Endodermal cell (in vitro differentiated cells): ENCODE data around the gene DCUN1D3. TPM values are rescaled to one million over a fixed set of nuclear protein-coding genes. Genes with fewer than 3 reads are reported as not detected.

ENCODE experiments used
- DNase-seq: peaks from one replicate; pipeline ENCODE4 v3.0.0-alpha.2; 2017
- H3K27ac ChIP-seq: 2 replicates; pipeline ENCODE4 v1.5.1; 2013; ENCODE audit warnings: mild to moderate bottlenecking, low read depth, low read length, moderate library complexity
- H3K27me3 ChIP-seq: 2 replicates; pipeline ENCODE4 v1.6.1; 2013; ENCODE audit warnings: mild to moderate bottlenecking, low read length, moderate library complexity; ENCODE audit not compliant: insufficient read depth, control insufficient read depth, poor library complexity, severe bottlenecking
- H3K36me3 ChIP-seq: 2 replicates; pipeline ENCODE4 v1.7.0; 2013; ENCODE audit warnings: mild to moderate bottlenecking, low read length, moderate library complexity; ENCODE audit not compliant: control insufficient read depth, insufficient read depth
- H3K4me1 ChIP-seq: one replicate; pipeline ENCODE4 v1.7.0; 2013; ENCODE audit warnings: low read length; ENCODE audit not compliant: control insufficient read depth, insufficient read depth
- H3K4me3 ChIP-seq: 2 replicates; pipeline ENCODE4 v1.5.1; 2013; ENCODE audit warnings: mild to moderate bottlenecking, low read length, moderate library complexity
- H3K9ac ChIP-seq: 2 replicates; pipeline ENCODE4 v1.6.1; 2013; ENCODE audit warnings: mild to moderate bottlenecking, low read length, moderate library complexity; ENCODE audit not compliant: poor library complexity, severe bottlenecking; ENCODE audit errors: extremely low read depth
- H3K9me3 ChIP-seq: 2 replicates; pipeline ENCODE4 v1.6.1; 2013; ENCODE audit warnings: mild to moderate bottlenecking, low read length, moderate library complexity; ENCODE audit not compliant: control insufficient read depth
- H3K27ac Mint-ChIP-seq: 2 replicates; pipeline ENCODE4 v1.8.0; 2020; ENCODE audit warnings: mixed read lengths
- H3K27me3 Mint-ChIP-seq: 2 replicates; pipeline ENCODE4 v1.8.0; 2021; ENCODE audit warnings: mild to moderate bottlenecking, mixed read lengths; ENCODE audit not compliant: insufficient read depth
- H3K36me3 Mint-ChIP-seq: 2 replicates; pipeline ENCODE4 v1.8.0; 2020; ENCODE audit warnings: low read depth, mixed read lengths
- H3K4me1 Mint-ChIP-seq: 2 replicates; pipeline ENCODE4 v1.8.0; 2020; ENCODE audit warnings: mixed read lengths
- H3K4me3 Mint-ChIP-seq: 2 replicates; pipeline ENCODE4 v1.8.0; 2020; ENCODE audit warnings: mild to moderate bottlenecking, moderate library complexity, mixed read lengths
- H3K9me3 Mint-ChIP-seq: 2 replicates; pipeline ENCODE4 v1.8.0; 2020; ENCODE audit warnings: mild to moderate bottlenecking, mixed read lengths
- CTCF ChIP-seq: fragments of 200-600 bp; sonication (generic); conservative IDR thresholded peaks from 2 replicates; pipeline ENCODE4 v1.5.0; 2021; ENCODE audit warnings: antibody characterized with exemption, mild to moderate bottlenecking
- WGBS, 2 experiments: methylation state at CpG; one replicate each; pipeline versions ENCODE4 v1.1.5 to v1.1.7; 2013; ENCODE audit warnings: missing lambda C conversion rate in 2 of 2, mixed read lengths in 1 of 2; ENCODE audit not compliant: insufficient coverage in 1 of 2, insufficient read length in 1 of 2; 5-methylcytosine and 5-hydroxymethylcytosine counted together
- total RNA-seq, 2 donors: library from RNA; stranded (reverse); fragmentation: NEBNext Ultra II Directional in 1 of 2; extraction: Animal tissue kit (Norgen Biotek cat#: 25700) in 1 of 2; gene quantifications; 2 replicates in 1 of 2; 3 replicates in 1 of 2; pipeline ENCODE4 v1.2.1, GENCODE V29; 2021

Gene DCUN1D3
- total RNA-seq, 2 donors from 2014 or later = 21.3 to 22.7 TPM

- no peak overlapping the region for H3K9ac ChIP-seq
- TF ChIP-seq CTCF = no peak
- H3K4me1 ChIP-seq = no peaks in the 10 kb centered on the region
- H3K27me3 ChIP-seq = no peaks in the 10 kb centered on the region
- Mint-ChIP-seq H3K36me3 (peaks cover 38% of the 10 kb centered on the region), H3K4me3 (no peak overlapping the region), H3K4me1 (peaks cover 9% of the 10 kb centered on the region), H3K9me3 (no peaks in the 10 kb centered on the region), H3K27me3 (no peaks in the 10 kb centered on the region), H3K27ac (no peak overlapping the region)
- H3K9me3 ChIP-seq = no peaks in the 10 kb centered on the region
- H3K4me3 ChIP-seq = no peak overlapping the region
- H3K36me3 ChIP-seq = peaks cover 35% of the 10 kb centered on the region
- DNase-seq = no peak
- H3K27ac ChIP-seq = no peak overlapping the region
- 60 to 93% methylated on average over 1 to 4 of the region's 4 CpGs for WGBS, 2 experiments
Observed at GRCh38 chr16:20860361-20860760, 39.8 kb downstream of the DCUN1D3 start.

GRCh38 chr16:20859699-20860098 is 40.5 kb downstream of the DCUN1D3 start:
- Histone ChIP-seq H3K9ac (no peak overlapping the region), H3K4me1 (no peaks in the 10 kb centered on the region), H3K27me3 (no peaks in the 10 kb centered on the region), H3K9me3 (no peaks in the 10 kb centered on the region), H3K4me3 (no peak overlapping the region), H3K36me3 (peaks cover 38% of the 10 kb centered on the region), H3K27ac (no peak overlapping the region)
- no peaks in the 10 kb centered on the region for H3K27me3 Mint-ChIP-seq
- H3K4me1 Mint-ChIP-seq = peaks cover 9% of the 10 kb centered on the region
- no peak for TF ChIP-seq CTCF
- peaks cover 40% of the 10 kb centered on the region for H3K36me3 Mint-ChIP-seq
- no peak overlapping the region for H3K4me3 Mint-ChIP-seq
- 89 to 100% methylated on average over 1 to 4 of the region's 4 CpGs for WGBS, 2 experiments
- no peaks in the 10 kb centered on the region for H3K9me3 Mint-ChIP-seq
- H3K27ac Mint-ChIP-seq = peak overlapping the region; percentile 21
- DNase-seq = no peak

- H3K4me3 Mint-ChIP-seq = no peak overlapping the region
- Histone ChIP-seq H3K9ac (no peak overlapping the region), H3K27ac (no peak overlapping the region), H3K9me3 (no peaks in the 10 kb centered on the region), H3K36me3 (peaks cover 42% of the 10 kb centered on the region), H3K27me3 (no peaks in the 10 kb centered on the region), H3K4me3 (no peak overlapping the region), H3K4me1 (no peaks in the 10 kb centered on the region)
- whole genome bisulfite sequencing, 2 experiments = 85 to 100% methylated on average over 2 to 3 of the region's 3 CpGs
- H3K4me1 Mint-ChIP-seq = peaks cover 9% of the 10 kb centered on the region
- H3K27me3 Mint-ChIP-seq = no peaks in the 10 kb centered on the region
- DNase-seq = no peak
- TF ChIP-seq CTCF = no peak
- H3K27ac Mint-ChIP-seq = peak overlapping the region; percentile 21
- no peaks in the 10 kb centered on the region for H3K9me3 Mint-ChIP-seq
- peaks cover 37% of the 10 kb centered on the region for H3K36me3 Mint-ChIP-seq
Observed at GRCh38 chr16:20859229-20859628, 40.9 kb downstream of the DCUN1D3 start.
